ENCODE results near the gene DOK7.

DOK7 gene, protein sequence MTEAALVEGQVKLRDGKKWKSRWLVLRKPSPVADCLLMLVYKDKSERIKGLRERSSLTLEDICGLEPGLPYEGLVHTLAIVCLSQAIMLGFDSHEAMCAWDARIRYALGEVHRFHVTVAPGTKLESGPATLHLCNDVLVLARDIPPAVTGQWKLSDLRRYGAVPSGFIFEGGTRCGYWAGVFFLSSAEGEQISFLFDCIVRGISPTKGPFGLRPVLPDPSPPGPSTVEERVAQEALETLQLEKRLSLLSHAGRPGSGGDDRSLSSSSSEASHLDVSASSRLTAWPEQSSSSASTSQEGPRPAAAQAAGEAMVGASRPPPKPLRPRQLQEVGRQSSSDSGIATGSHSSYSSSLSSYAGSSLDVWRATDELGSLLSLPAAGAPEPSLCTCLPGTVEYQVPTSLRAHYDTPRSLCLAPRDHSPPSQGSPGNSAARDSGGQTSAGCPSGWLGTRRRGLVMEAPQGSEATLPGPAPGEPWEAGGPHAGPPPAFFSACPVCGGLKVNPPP

DNA sequence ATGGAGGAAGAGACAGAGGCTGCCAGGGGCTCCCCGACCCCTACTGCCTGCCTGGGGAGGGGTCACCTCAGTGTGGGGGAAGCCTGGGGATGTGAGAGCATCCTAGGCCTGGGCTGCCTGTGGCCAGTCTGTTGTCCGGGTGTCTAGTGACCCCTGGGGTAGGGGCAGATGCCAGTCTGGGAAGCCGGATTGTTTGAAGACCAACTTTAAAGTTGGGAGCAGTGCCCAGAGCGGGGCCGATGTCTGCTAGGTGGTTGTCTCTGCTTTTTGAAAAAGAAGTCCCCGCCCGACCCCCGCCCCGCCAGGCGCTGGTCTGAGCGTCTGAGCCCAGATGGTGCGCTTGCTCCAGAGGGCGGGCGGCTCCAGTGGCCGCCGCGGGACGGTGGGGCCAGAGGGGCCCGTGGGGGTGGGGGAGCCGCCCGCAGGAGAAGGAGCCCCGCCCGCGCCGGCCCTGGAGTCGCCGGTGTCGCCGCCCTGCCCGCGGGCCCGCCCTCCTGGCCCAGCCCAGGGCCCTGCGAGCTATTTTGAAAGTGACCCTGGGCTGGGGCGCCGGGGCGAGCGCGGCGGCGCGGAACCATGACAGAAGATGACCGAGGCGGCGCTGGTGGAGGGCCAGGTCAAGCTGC is at the start of gene DOK7:
TSS of gene DOK7 (plus strand) at position 517 of the 626 bp plus-strand sequence. CDS start at position 587, 70 bp downstream.
- DNase-seq: no peak

DNA sequence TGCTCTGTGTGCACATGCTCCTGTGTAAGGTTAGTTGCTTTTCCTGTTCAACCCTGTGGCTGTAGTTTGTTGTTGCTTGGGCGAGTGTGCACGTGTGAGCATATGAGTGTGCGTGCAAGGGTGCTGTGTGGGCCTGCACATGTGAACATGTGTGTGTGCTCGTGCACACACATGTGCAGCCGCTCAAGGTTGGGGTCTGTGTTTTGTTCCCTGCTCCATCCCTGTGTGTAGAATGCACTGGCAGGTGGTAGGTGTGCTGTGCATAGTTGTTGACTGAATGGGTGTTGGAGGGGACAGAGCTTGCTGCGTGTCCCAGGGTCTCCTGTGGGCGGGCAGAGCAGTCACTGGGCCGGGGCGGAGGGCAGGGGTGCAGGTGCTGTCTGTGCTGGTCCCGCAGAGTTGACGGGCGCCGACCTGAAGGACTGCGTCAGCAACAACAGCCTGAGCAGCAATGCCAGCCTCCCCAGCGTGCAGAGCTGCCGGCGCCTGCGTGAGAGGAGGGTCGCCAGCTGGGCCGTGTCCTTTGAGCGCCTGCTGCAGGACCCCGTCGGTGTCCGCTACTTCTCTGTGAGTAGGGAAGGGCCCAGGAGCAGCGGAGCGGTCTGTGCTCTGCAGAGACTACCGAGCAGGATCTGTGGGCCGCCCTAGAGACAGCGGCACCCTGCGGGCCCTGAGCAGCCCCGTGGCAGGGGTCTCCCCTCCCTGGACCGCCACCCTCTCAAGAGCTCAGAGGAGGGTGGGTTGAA is 49.3 kb upstream of the DOK7 start:
- no peak for DNase-seq

DNA sequence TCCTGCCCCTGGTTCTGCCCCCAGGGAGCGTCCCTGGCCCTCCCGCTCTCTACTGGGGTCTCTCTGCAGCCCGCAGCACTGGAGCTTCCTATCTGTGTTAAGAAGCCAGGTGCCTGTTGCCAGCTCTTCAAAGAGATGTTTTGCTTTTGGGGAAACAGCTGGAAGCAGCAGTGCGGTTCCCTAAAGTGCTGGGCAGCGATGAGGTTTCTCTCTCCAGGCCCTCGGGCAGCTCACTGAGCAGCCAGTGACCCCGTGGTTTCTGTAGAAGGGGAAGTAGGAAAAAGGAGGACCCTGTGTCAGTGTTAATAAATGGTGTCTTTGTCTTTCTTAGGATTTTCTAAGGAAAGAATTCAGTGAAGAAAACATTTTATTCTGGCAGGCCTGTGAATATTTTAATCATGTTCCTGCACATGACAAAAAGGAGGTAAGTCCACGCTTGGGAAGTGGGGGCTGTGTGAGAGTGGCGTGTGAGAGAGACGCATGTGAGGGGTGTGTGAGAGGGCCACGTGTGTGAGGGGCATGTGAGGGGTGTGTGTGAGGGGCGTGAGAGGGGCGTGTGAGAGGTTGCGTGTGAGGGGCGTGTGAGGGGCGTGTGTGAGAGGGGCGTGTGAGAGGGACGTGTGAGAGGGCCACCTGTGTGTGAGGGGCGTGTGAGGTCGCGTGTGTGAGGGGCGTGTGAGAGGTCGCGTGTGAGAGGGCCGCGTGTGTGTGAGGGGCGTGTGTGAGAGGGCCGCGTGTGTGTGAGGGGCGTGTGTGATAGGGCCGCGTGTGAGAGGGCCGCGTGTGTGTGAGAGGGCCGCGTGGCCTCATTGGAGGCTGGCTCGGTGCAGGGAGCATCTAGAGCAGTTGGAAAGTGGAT is 48.5 kb upstream of the DOK7 start:
- DNase-seq: peak in 1 of 2 donors; percentile 51

DNA sequence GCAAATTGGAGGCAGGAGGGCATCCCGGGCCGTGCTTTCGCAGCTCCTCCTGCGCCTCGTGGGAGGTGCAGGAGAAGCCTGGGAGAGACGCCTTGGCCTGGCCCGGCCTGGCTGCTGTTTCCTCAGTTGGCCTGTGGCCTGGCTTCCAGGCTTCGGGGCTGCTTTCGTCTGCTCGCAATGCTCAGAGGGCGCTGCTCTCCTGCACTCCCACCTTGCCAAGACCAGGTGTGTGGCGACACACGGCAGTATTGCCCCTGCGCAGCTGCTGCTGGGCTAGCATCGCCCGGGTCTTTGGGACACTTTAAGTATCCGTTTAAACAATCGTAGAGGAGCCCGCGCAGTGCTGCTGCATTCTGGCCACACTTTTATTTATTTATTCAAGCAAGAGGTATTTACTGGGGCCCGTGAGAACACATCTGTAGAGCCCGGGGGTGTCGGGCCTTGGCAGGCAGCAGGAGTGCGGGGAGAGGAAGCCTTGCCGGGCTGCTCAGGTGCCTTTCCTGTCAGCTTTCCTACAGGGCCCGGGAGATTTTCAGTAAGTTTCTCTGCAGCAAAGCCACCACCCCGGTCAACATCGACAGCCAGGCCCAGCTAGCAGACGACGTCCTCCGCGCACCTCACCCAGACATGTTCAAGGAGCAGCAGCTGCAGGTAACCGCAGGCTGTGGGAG is 47.5 kb upstream of the DOK7 start:
- no peak for DNase-seq

DNA sequence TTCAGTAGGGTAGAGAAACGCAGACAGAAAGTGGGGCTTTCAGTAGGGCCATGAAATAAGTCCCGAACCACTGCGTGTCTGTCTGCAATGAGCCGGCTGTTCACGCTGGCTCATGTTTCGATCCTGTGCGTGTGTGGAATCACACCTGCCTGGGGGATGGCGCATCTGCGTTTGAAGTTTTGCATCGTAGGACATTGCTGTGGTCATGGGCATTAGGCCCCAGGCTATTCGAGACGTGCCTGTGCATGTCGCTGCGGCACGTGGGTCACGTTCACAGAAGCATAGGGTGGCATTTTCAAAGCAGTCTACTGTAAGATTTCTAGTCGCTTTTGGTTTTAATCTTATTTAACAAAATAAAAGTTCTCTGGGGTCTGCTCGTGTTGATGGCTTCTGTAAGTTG is 46.8 kb upstream of the DOK7 start:
- no peak for DNase-seq

DNA sequence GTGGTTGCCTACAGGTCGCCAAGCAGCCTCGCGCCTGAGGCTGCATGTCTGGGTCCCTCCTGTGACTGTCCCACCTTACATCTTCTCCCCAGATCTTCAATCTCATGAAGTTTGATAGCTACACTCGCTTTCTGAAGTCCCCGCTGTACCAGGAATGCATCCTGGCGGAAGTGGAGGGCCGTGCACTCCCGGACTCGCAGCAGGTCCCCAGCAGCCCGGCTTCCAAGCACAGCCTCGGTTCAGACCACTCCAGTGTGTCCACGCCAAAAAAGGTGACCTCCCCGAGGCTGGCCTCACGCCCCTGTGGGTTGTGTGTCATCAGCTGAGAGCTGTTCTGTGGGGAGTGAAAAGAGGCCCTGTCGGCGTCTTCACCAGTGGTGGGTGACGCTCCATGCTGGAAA is 46.3 kb upstream of the DOK7 start:
- DNase-seq: no peak

DNA sequence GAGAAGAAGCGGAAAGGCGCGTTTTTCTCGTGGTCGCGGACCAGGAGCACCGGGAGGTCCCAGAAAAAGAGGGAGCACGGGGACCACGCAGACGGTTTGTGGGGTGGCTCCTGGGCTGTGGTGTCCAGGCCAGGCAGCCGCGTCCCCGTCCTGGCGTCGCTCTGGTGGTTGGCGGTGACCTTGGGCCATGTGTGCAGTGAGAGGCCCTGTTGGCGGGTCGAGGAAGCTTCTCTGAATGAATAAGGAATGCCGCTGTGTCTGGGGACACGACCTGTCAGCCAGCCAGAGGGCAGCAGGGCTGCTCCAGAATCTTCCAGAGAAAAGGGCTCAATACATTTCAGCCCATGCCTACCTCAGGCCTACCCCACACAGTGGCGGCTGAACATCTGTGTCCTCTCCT is 45.7 kb upstream of the DOK7 start:
- no peak for DNase-seq

DNA sequence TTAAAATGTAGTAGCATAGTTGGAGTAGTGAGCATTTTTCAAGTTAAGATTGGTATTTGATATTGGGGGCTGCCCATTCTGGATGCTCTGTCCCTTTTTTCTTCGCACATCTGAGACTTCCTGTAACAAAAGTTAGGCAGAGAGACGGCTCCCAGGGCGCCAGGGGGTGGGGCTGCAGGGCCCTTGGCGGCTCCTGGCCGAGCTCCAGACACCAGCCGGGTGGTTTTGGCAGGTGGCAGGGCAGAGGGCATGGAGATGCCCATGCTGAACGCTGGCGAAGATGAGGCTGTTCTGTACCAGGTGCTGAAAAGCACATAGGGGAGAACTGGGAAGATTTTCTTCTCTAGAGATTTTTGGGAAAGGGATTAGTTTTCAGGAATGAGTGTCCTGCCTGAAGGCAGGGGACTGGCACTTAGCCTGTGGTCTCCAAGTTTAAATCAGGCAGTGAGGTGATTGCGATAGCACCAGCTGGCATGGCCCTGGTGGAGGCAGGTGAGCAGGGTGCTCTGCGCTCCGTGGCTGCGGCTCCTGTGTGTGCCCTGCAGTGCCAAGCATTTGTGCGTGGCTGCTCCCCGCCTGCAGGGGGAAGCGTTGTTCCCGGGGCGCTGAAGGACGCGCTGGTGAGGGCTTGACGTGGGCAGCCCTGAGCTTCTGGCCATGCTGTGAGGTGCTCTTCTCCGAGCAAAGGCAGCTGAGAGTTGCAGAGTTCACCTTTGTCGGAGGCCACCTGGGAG is 44.9 kb upstream of the DOK7 start:
- no peak for DNase-seq

DNA sequence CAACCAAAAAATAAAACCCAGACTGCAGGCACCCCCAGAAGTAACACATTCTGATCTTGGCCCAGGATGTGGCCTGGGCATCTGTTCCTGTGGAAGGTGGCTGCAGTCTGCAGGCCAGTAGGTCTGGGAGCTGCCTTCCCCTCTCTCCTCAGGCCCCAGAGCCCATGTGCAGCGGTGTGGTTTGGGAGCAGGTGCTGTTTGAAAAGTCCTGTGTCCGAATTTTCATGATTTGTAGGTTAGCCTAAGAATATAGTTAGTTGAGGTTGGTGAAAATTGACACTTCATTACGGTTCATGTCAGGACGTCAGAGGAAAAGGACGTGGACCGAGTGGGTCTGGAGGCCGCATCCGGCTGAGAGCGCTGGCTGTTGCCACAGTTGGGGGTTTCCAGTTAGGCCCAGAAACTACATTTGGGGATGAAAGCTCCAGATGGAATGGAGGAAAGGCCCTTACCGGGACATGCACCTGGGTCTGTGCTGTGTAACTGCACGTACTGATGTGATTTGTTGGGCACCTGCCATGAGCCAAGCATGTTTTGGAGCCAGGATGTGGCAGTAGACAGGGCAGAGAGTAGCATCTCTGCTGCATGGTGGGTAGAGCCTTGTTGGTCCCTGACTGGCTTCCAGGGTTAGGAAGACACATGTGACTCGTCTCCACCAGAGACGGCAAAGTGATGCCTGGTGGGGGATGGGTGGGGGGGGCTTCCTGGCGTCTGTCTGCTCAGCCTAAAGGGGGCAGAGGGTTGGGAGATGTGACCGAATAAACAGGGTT is 43.1 kb upstream of the DOK7 start:
- no peak for DNase-seq

DNA sequence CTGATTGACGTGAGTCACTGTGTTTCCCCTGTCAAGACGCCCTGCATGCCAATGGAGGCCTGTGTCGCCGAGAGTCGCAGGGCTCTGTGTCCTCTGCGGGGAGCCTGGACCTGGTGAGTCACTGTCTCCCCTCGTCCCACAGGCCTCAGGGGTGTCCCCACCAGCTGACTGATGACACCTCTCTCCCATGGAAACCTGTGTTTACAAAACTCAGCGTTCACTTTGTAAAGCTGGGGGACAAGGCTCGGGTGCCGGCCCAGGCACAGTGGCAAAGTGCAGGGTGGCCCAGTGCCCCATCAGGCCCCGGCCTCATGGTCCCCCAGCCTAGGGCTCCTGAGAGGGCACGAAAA is 42.5 kb upstream of the DOK7 start:
- DNase-seq: no peak

DNA sequence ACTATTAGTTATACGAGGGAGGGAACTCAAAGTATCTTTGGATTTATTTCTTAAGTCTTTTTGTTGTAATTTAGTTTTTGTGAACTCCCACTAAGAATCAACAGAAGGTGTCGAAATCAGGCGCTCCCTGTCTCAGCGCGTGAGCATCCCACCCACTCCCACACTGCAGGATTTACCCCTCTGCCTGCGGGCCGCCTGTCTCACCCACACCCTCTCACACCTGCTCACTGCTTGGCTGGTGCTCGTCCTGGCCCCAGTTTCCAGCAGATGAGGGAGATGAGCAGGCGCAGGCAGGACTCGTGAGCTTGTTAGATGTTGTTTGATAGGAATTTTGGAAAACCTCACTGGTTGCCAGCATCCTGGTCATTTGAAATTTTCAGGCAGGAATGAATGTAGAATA is 42.1 kb upstream of the DOK7 start:
- no peak for DNase-seq

DNA sequence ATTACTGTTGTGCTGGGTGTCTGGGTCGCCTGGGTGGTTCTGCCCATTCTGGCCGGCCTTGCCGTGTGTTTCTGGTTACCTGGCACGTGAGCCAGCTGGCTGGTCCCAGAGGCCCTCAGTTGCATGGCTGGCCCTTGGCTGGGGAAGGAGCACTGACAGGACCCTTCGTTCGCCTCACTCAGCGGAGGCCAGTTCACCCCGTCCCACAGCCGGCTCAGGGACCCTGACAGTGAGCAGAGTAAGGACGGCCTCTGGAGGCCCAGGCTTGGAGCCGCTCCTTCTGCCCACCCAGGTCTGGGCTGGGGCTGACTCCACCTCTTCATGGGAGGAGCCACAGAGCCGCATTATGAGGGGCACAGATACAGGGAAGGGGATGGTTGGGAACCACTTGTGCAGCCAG is 41.6 kb upstream of the DOK7 start:
- DNase-seq: no peak

DNA sequence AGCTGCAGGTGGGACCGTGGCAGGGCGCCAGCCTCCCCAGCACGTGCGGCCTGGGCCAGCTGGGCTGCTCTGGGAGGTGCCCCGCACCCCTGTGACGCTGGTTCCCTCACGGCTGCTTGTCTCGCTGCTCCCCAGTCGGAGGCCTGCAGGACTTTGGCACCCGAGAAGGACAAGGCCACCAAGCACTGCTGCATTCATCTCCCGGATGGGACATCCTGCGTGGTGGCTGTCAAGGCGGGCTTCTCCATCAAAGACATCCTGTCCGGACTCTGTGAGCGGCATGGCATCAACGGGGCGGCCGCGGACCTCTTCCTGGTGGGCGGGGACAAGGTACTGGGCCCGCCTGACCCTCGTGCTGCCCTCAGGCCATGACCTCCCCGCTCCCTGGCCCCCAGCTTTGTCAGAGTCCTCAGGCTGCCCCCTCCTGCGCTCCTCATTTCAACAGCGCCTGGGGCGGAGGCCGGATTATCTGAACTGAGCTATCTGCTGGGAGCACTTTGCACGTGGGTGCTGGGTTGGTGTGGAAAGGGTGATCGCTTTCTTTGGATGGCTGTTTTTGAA is 40.8 kb upstream of the DOK7 start:
- no peak for DNase-seq

DNA sequence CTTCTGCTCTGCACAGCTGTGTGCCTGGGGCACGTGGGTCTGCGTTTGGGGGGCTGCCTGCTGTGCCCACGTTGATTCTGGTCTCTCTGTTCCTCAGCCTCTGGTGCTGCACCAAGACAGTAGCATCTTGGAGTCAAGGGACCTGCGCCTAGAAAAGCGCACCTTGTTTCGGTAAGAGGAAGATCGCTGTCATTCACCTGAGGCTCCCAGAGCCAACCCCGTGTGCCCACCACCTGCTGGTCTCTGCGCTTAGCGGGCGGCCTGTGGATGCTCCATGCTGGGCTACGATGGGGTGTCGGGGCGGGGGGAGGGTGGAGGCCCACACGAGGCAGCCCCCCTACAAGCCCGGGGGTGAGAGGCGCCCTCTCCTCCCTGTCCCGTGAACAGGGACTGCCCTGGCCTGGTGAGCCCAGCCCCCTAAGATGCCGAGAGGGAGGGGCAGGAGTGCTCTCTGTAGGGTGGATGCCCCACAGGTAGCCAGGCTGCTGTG is 40.3 kb upstream of the DOK7 start:
- DNase-seq: no peak

DNA sequence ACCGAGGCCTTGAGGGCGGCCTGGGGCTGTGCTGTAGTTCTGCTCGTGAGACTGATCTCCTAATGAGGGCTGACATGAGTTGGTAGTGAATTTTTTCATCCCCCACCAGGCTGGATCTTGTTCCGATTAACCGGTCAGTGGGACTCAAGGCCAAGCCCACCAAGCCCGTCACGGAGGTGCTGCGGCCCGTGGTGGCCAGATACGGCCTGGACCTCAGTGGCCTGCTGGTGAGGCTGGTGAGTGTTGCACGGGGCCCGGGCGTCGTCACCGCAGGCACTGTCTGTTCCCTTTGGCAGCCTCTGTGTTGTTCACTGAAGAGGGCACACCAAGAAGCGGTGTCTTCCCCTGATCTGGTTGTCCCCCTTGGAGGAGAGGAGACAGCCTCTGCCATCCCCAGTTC is 39.7 kb upstream of the DOK7 start:
- DNase-seq: no peak

DNA sequence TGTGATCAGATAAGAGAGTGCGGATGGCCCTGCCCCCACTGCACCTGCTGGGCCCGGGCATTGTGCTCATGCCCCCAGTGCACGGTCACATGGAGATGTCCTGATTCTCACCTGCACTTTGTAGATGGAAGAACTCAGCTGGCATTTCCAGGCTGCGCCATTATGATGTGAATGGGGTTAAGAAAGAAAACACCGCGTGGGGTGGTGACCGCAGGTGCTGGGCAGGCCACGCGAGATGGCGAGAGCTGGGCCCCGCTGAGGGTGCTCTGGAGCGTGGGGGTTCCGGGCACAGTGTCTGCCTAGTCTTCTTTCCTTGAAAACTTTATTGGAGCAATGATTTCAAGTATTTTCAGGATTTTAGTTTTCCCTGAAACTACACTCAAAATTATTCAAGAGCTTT is 39.2 kb upstream of the DOK7 start:
- no peak for DNase-seq

DNA sequence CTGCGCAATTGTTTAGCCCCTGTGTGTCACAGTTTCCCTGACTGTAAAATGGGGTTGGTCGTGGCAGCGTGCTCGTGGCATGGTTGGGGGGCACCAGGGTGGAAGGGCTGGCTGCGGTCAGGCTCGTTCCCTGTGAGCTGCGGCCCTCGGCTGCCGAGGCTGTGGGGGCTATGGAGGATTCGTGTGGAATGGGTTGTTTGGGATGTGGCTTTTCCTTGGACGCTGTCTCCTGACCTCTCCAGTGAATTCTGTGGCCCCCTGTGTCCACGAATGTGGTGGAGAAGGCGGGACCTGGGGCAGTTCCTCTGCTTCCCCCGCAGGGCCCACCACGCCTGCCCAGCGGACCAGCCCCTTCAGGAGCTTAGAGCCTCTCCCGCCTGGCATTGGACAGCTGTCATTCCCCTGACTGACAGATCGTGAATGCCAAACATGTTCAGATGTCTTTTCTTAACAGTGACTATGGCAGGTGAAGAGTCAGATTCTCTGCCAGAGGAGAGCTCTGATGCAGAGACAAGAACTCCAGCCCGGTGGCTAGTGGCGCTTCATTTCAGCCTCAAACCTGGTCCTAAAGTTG is 38.5 kb upstream of the DOK7 start:
- DNase-seq: no peak

DNA sequence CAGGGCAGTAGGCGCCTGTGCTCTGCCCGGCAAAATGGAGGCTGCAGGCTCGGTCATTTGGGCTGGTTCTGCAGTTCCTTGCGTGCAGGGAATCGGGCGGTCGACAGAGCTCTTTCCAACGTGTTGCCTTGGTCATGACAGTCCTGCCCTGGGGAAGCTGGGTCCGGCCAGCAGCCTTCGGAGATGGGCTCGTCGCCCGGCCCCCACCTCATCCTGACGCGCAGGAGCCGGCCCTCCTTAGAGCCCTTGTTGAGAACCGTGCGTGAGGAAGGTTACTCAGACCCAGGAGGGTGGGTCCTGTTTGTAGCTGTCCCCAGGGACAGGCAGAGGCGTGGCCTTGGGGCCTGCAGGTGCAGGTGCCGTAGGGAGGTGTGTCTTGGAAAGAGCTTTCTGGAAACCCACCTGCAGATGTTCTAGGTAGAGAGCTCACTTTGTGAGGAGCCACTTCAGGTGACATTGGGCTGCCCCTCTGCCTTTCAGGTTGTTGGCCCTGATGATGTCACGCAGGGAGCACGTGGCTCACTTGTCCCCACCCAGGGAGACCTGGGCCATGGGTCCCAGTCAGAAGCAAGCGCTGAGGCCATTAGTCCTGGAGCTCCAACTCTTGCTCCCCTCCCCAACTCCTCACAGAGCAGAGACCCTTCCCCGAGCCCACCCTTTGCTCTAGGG is 36.5 kb upstream of the DOK7 start:
- no peak for DNase-seq

DNA sequence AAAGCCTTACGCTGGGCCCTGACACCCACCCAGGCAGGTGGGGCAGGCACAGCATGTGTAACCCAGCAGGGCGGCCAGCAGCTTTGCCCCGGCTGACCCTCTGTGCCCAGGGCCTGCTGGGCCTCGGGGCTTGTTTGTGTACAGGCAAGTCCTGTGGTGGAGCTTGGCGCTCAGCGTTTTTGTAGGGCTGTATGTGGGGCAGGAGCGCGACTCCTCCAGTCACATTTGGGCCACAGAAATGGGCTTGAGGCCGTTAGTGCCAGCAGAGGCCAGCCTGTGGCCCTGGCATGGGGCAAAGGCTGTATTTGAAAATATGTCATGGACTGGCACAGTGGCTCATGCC is 36.0 kb upstream of the DOK7 start:
- no peak for DNase-seq
